Left hindlimb (tissue), 1 donor: ENCODE measurements around the gene SH3TC2.
"Not testable (repeated sequence)": the region's sequence is repeated elsewhere in the genome, so short reads cannot be mapped to it uniquely, and the experiment has no call there.

Experiments used
- DNase-seq: peaks from one replicate; pipeline ENCODE4 v3.0.0-alpha.2; 2018

The SH3TC2 gene

DNA sequence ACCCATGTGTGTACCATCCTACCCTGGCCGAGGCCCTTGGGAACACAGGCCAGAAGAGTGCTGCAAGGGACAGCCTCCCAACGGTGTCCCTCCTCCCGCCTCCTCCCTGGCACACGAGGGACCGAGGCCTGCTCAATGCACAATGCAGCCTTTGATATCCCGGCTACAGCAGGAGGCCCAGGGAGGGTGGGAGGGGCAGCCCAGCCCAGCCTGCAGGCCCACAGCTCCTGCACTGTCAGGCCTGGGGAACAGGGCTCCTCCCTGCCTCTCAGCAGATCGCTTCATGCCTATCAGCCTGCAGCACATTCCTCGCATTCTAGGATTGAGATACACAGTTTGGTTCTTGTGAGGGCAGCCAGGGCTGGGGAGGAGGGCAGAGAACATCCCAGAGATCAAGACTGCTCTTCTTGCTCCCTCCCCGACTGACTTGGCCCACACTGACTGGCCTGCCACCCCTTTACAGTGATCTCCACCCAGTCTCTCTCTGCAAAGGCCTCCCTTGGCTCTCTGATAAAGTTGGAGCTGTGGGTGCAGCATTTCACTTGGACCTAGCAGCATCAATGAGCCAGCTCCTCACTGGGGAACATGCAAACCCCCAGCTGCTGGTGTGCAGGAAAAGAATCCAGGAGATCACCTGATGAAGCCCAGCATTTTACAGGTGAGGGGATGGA lies at the start of gene SH3TC2:
Gene SH3TC2 (minus strand): TSS at position 46 of the 671 bp plus-strand sequence. CDS start 40 bp downstream, at position 6.
- peak; percentile 54 for DNase-seq

DNA sequence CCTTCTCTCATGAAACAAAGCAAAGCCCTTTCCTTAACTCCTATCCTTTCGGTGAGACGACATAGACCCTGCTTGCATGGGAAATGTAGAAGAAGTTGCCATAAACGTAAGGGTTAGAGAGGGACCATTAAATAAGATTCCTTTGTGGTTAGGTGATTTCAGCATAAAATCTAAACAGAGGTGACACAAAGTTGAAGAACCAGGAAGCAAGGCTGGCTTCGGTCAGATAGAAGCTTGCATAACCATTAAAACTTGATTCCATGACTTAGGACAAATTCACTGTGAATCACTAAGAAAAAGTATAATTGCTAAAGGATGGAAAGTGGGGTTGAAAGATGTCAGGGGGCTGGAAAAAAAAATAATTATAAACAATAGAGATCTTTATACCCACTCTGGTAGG lies 47.5 kb upstream of the SH3TC2 start:
- no peak for DNase-seq

DNA sequence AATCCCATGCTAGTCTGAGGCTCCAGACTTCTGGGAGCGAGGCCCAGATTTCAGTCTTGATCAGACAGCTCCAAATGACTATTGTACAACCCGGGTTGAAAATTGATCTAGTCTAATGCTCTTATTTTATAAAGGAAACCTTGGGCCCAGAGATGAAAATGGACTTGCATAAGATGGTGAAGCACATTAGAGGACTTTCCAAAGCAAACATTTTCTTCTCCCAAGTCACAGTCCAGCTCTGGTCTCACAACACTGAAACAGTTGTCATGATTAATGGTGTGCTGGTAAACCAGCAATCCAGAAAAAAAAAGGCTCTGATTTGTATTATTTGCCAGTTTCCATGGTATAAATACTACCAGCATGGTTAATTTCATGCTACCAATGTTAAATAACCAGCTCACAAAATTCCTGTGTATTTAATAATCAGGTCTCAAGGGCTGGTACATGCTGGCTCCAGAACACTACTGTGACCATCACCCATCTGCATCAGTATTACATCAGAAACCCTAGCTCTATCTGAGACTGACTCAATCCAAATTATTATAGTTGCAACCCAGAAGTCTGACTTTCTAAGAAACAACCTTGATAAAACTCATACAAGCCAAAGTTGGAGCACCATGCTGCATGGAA lies 45.9 kb upstream of the SH3TC2 start:
- no peak for DNase-seq

DNA sequence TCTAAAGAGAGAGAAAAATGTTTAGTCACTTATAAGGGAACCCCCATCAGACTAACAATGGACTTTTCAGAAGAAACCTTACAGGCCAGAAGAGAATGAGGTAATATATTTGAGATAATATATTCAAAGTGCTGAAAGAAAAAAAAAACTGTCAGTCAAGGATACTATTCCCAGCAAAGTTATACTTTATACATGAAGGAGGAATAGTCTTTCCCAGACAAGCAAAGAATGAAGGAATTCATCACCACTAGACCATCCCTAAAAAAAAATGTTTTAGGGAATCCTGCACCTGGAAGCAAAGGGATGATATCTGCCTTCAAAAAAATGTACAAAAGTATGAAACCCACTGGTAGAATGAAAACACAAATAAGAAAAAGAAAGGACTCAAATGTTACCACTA lies 37.5 kb upstream of the SH3TC2 start:
- no peak for DNase-seq

DNA sequence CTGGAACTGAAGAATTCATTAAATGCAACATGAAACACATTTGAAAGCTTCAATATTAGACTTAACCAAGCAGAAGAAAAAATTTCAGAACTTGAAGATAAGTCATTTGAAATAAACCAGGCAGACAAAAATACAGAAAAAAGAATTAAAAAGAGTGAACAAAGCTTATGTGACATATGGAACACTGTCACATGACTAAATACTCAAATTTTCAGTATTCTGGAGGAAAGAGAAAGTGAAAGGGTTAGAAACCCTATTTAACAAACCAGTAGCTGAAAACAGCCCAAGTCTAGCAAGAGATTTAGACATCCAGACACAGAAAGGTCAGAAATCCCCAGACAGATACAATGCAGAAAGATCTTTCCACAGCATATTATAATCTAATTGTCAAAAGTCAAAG lies 37.1 kb upstream of the SH3TC2 start:
- no peak for DNase-seq

DNA sequence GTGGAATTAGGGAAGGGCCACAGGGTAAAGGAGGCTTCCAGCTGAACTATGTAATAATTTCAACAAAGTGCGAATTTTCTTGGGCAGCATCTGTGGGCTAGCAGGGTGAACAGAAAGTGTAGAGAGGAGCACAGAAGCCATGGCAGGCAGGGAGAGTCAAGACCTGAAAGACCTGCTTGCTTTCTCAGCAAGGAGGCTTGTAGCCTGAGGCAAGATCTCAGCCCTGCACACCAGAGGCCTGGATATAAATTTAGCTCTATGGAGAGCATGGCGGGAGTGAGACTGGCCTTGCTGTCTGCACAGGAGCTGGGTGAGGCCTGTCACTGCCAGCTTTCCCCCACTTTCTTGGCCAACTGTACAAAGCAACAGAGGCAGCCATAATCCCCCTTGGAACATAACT lies 32.1 kb upstream of the SH3TC2 start:
- no peak for DNase-seq

DNA sequence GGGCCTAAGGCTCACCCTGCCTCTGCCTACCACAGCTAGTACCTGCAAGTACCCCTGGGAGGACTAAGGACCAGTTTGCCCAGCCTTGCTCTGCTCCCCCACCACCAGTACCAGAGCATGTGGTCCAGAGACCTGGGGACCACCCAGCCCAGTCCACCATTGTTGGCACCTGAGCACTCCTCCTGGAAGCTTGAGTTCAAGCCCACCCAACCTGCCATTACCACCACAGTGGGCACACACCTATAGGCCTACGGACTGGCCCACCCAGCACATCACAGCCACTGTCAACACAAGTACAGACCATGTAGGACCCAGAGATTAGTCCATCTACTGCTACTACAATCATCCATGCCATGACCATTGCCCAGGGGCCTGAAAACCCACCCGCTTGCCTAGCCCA lies 30.8 kb upstream of the SH3TC2 start:
- no peak for DNase-seq

DNA sequence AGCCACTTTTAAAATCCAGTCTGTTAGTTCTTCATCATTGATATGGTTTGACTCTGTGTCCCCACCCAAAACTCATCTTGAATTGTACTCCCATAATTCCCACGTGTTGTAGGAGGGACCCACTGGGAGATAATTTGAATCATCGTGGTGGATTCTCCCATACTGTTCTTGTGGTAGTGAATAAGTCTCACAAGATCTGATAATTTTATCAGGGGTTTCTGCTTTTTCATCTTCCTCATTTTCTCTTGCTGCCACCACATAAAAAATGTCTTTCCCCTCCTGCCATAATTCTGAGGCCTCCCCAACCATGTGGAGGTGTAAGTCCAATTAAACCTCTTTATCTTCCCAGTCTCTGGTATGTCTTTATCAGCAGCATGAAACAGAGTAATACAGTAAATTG lies 26.9 kb upstream of the SH3TC2 start:
- DNase-seq = no peak

DNA sequence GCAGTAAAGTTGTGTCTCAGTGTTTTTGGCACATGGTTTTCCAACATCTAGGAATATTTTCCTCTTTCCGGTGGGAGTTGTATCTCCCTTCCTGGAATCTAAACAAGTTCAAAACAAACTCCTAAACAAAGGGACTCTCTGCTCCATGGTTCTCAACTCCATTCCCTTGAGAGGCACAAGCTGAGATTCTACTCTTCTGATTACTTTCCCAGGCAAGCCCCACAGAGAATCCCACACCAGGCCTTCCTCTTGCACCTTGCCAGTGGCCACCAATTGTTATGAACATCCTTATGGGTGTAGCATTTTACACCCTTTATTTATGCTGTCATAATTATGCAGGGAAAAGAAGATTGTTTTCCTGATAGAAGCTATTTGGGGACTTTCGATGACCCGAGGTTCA lies 25.8 kb upstream of the SH3TC2 start:
- DNase-seq = no peak

DNA sequence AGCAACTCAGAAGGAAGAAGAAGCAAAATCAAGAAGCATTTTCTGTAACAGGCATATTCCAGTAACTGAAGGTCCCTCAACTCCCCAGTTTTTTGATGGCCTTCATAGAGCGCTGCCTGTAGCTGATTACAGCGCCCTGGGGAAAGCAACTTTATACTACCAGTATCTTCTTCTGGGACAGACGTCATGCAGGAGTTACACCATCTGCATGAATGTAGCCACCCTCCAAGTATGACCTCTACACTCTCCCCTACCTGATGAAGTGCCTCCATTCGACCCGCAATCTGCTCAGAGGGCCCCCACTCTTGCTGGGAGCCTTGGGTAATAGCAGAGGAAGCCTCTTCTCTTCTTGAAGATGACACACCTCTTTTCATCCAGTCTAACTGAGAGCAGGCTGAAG lies 21.0 kb upstream of the SH3TC2 start:
- DNase-seq = no peak

DNA sequence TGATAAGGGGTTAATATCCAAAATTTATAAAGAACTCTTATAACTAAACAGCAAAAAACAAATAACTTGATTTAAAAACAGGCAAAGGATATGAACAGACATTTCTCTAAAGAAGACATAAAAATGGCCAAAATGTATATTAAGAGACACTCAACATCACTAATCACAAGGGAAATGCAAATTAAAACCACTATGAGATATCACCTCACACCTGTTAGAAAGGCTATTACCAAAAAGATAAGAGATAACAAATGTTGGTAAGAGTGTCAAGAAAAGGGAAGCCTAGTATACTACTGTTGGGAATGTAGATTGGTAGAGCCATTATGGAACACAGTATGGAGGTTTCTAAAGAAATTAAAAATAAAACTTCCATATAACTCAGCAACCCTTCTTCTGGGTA lies 19.4 kb upstream of the SH3TC2 start:
- no peak for DNase-seq

DNA sequence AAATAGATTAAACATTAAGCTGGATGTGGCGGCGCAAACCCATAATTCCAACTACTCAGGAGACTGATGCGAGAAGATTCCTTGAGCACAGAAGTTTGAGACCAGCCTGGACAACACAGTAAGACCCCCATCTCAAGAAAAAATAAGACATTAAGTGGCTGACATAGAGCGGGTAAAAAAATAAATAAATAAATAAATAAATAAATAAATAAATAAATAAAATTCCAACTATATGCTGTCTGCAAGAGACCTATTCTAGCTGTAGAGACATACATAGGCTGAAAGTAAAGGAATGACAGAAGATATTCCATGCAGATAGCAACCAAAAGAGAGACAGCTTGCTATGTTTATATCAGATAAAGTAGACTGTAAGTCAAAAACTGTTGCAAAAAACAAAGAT lies 17.4 kb upstream of the SH3TC2 start:
- no peak for DNase-seq

DNA sequence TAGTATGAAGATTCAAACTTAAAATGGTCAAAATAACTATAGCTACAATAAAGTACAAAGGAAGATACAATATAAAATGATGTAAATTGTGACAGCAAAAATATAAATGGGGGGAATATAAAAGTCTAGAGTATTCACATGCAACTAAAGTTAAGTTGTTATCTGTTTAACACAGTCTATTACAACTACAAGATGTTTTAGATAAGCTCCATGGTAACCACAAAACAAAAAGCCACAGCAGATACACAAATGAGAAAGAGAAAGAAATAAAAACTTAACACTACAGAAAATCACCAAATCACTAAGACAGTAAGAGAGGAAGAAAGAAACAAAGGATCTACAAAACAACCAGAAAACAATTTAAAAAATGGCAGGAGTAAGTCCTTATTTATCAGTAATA lies 17.0 kb upstream of the SH3TC2 start:
- DNase-seq = no peak

DNA sequence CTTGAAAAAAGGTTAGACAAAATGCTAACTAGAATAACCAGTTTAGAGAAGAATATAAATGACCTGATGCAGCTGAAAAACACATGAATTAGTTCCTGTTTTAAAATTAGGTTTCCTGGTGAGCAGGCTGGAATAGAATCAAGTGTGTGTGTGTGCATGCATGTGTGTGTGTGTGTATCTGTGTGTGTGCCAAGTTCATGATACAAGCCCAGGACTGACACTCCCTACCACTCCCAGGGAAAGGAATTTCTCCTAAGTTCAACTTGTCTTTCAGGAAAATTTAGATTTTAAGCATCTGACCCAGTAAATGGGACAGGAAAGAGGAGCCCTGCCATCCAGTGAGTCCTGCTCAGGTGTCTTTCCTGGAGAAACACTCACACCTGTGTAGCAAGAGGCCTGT lies 11.2 kb upstream of the SH3TC2 start:
- not testable (repeated sequence) for DNase-seq

DNA sequence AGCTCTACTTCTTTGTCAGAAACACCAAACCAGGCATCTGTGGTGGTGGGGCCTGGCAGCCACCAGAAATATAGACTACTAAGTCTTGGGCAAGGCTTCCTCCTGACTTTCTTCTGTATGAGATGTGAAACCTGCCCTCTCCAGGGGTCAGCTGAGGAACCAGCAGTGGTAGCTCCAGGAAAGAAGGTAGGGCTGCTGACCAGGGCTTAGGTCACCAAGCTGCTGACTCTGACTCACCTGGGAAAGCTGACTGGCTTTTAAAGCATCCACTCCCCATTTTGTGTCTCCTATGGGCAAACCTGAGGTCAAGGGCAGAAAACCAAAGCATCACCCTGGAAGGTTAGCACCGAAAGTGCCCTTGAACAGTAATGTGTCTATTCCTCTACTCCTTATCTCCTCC lies 10.4 kb upstream of the SH3TC2 start:
- DNase-seq = no peak

DNA sequence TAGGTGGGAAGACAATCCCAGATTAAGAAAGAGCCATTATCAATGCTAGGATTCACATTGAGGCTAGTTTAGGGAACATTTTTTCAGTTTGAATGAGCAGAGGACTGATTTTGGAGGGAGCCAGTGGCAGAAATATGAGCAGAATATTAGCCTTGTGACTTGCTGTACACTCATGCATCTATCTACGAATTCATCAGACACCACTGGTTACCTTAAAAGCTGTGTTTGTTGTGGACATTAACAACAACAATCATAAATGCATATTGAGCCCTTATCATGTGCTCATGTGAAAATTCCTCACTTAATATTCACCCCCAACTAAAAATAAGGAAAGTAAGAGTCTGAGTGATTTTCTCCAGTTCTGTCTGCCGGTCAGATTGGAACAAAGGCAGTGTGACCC lies 9.9 kb upstream of the SH3TC2 start:
- DNase-seq = no peak

DNA sequence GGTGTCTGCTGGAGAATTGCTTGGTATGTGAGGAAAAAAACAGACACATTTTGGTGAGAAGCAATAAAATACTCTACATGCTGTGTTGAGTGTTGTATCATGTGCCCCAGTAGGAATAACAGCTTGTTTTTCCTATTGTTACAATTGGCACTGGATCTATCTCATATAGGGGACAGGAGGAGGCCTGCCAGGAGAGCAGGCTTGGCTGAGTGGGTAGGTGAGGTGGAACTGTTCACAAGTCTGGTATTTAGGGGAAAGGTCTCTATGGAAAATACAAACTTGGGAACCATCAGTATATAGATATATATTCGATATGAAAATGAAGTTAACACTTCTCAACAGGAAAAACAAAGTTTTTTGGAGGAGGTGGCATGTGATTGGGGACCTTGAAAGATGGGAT lies 9.5 kb upstream of the SH3TC2 start:
- DNase-seq = no peak

DNA sequence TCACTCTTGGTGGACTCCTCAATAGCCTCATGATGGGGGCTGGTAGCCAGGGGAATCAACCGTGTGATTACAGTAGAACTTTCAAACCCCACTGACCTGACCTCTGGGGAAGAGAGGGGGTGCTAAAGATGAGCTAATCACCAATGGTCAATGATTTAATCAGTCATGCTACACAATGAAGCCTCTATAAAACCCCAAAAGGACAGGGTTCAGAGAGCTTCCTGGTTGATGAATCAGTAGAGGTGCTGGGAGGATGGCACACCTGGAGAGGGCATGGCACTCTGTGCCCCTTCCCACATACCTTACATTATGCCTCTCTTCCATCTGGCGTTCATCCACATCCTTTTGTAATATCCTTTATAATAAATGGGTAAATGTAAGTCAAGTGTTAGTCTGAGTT lies 8.9 kb upstream of the SH3TC2 start:
- no peak for DNase-seq

DNA sequence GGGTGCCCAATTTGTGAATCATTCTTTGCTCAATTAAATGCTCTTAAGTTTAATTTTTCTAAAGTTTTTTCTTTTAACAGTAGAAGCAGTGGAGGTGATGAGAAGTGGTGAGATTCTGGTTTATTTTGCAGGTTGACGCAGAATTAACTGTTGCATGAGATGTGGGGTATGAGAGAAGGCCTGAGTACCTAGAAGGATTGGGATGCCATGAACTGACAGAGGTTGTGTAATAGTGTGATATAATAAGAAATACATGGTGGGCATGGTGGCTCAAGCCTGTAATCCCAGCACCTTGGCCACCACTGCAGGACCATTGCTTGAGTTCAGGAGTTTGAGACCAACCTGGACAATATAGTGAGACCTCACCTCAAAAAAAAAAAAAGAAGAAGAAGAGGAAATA lies 8.4 kb upstream of the SH3TC2 start:
- no peak for DNase-seq

DNA sequence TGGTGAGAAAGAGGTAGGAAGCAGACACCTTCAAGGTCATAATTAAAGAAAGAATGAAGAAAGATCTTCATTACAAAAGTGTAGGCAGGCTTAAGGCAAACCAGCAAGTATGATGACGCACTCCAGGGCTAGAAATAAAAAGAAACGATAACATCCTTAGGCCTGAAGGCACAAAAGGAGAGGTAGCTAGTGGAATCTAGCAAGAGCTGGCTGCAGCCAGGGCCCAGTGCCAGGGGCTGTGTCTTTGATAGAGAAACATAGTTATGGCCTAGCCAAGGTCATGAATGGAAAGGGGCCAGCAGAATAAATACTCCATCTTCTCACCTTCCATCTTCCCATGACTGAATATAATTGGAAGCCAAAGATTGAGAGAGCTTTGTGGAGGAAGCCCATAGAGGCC lies 6.8 kb upstream of the SH3TC2 start:
- no peak for DNase-seq

DNA sequence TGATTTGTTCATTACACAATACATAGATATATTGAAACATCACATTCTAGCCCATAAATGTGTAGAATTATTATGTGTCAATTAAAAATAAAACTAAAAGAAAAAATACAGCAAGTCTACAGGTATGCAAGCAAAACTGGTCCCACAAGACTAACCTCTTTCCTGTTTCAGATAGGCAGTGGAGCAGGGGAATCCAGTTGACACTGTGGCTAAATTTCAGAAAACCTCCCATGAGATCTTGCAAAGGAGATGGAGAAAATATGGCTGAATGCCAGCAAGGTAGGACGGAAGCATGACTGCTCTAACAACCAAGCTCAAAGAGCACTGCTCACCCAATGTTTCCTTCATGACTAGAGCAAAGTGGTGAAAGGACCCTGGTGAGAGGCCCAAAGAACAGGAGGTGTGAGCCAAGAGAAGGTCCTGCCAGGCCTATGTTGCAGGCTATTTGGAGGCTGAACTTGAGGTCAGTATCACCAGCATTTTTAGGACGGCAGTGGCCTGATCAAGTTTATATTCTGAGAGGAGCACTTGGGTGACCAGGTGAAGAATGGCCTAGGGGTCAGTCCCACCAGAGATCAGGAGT lies 1.1 kb upstream of the SH3TC2 start:
- no peak for DNase-seq

DNA sequence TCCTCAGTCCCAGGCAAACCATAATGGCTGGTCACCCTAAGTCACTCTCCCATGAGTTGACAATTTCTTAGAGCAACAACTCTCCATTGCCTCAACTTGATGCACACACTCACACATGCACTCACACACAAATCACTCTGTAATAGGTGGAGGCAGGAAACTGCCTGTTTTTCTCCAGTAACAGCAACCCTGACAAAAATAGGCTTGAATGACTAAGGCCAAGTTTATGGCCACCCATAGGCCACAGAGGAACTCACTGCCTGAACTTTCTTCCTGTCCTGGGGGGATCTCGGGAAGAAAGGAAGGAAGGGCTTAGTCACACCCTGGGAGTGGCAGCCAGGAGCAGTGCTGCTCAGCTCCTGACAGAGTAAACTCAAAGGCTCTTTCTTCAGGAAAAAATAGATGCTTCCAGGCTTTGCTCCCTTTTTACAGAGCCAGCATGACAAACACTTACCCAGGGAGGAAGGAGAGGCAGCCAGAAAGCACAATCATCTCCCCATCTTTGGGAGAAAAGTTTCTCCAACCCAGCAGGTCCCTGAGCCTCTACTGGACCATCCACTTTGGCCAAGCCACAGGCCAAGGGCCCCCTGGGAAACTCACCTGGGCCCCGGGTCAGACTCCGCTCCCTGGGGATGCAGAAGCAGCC lies 368 bp downstream of the SH3TC2 start:
- no peak for DNase-seq

DNA sequence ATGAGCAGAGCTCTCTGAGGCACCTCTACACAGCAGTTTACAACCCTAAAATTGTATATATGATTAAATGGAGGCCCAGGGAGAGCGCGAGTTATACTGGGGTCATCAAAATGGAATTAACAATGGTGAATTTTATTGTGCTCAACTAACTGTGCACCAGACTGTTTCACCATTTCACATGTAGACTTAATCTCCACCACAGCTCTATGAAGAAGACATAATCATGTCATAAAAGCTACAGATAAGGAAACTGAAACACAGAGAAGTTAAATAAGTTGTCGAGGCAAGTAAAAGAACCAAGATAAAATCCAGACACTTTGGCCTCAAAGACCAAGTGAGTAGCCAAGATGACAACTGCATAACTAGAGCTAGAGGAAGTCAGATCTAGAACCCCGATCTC lies 1.5 kb downstream of the SH3TC2 start:
- no peak for DNase-seq

DNA sequence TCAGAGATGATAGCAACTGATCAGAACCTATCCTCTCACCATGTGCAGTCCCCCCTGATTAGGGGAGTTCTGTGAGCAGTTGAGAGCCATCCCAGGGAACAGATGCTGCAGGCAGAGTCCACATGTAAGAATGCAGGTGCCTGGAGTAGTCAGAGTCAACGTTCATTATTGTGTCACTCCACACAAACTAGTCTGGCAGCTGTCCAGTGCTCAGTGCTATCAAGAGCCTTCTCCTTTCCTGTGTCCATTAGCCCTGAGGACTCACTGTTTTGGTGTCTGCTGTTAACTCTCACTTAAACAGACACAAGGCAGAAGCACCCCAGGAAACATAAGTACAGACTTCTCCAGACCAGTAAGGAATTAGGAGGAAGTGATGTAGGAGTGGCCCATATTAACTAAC lies 2.5 kb downstream of the SH3TC2 start:
- no peak for DNase-seq
